Activated T-cell treated with anti-CD3 and anti-CD28 coated beads, Interleukin-2, amount 50 U/mL, for 72 hours (primary cell): ENCODE results near the gene TMCC2. TPM values are rescaled to one million over a fixed set of nuclear protein-coding genes. Genes with fewer than 3 reads are reported as not detected.

ENCODE experiments used
- ATAC-seq, 2 donors: fragments of 150-1000 bp; cut with Tn5 transposase; replicated peaks in 1 of 2; 2 replicates each; pipeline ENCODE4 v1.10.0; 2021; ENCODE audit warnings: moderate library complexity in 2 of 2, mild to moderate bottlenecking in 1 of 2
- DNase-seq, 2 donors: peaks; one replicate each; pipeline ENCODE4 v3.0.0; 2021 to 2022; ENCODE audit warnings: mixed read lengths in 1 of 2
- H3K27ac Mint-ChIP-seq: one replicate; pipeline ENCODE4 v1.8.0; 2022; ENCODE audit warnings: mild to moderate bottlenecking, moderate library complexity, mixed read lengths
- H3K27me3 Mint-ChIP-seq: one replicate; pipeline ENCODE4 v1.8.0; 2022; ENCODE audit warnings: low read depth, mixed read lengths
- H3K36me3 Mint-ChIP-seq, 2 donors: one replicate each; pipeline ENCODE4 v1.8.0; 2022; ENCODE audit warnings: mixed read lengths in 2 of 2, mild to moderate bottlenecking in 1 of 2; ENCODE audit not compliant: insufficient read depth in 2 of 2
- H3K4me1 Mint-ChIP-seq: one replicate; pipeline ENCODE4 v1.8.0; 2022; ENCODE audit warnings: low read depth, mixed read lengths
- H3K4me3 Mint-ChIP-seq, 2 donors: one replicate each; pipeline ENCODE4 v1.8.0; 2022; ENCODE audit warnings: mild to moderate bottlenecking in 2 of 2, mixed read lengths in 2 of 2, moderate library complexity in 2 of 2
- H3K9me3 Mint-ChIP-seq, 2 donors: one replicate each; pipeline ENCODE4 v1.8.0; 2022; ENCODE audit warnings: mixed read lengths in 2 of 2
- total RNA-seq, 2 donors: library from RNA; stranded (reverse); gene quantifications; one replicate each; pipeline ENCODE4 v1.2.3, GENCODE V29; 2022

TMCC2 gene
- total RNA-seq, 2 donors from 2014 or later: 4.5 to 5.8 TPM

DNA sequence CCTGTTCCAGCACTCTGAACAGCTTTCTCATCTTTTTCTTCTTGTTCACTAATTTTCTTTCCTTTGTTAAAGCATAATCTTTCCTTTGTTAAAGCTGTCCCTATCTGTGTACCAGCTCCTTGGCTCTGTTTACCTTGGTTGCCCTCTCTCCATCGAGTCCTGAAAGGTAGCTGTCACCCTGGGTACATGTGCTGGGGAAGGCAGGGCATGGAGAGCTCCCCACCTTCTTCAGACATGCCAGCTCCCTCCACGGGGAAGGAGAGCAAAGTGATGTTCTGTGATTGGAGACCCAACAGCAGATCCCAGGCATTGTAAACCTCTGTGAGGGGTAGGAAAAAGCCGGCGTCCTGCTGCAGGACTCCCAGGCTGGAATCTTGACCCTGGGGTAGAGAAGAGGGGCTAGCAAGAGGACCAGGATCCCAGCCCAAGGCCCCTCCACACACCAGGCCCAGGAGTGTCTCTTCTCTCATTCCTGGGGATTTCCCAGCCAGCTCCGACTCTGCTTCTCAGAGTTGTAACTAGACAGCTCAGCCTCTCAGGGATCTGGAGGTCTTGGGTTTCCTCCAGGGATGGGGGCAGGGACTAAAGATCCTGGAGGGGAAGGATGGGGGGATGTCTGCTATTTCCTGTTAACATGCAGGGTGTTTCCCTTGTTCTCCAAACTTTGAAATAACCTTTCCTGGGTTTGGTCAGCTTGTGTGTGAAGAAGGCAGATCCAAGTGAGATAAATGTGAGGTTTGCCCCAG lies 34.4 kb downstream of the TMCC2 start:
- Mint-ChIP-seq H3K27ac (no peak overlapping the region), H3K27me3 (peaks cover 5% of the 10 kb centered on the region), H3K9me3 (no peaks in the 10 kb centered on the region), H3K36me3 (no peaks in the 10 kb centered on the region), H3K4me3 (peak overlapping the region in 1 of 2 donors; percentile 24), H3K4me1 (peaks cover 26% of the 10 kb centered on the region)
- ATAC-seq (peak in 1 of 2 donors; percentile 35), DNase-seq (no peak)

- H3K4me1 Mint-ChIP-seq: peaks cover 26% of the 10 kb centered on the region
- H3K4me3 Mint-ChIP-seq: peak overlapping the region in 1 of 2 donors; percentile 24
- no peak overlapping the region for H3K27ac Mint-ChIP-seq
Observed at GRCh38 chr1:205262731-205263171, 35.0 kb downstream of the TMCC2 start.

DNA sequence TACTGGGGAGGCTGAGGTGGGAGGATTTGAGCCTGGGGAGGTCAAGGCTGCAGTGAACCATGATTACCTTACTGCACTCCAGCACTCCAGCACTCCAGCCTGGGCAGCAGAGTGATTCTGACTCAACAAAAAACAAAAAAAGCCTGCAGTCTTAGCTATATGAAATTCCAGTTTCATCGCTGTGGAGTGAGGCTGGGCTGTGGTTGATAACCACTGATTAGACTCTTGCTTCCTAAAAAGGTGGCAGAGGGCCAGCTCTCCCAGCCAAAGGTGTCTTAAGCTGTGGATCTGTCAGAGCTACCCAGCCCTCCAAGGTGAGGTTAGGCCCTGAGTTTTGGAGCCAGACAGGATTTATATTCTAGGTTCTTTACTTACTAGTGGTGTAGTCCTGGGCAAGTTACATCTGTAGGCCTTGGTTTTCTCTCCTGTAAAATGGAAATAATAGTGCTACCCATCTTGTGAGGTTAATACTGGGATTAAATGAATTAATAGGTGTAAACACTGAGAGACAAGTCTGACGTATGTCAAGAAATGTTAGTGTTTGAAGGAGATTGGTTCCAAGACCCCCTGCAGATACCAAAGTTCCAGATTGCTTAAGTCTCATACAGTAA lies 35.9 kb downstream of the TMCC2 start:
- H3K27ac Mint-ChIP-seq: no peak overlapping the region
- peaks cover 5% of the 10 kb centered on the region for H3K27me3 Mint-ChIP-seq
- ATAC-seq: no peak
- H3K36me3 Mint-ChIP-seq: no peaks in the 10 kb centered on the region
- peaks cover 26% of the 10 kb centered on the region for H3K4me1 Mint-ChIP-seq
- no peak for DNase-seq
- no peaks in the 10 kb centered on the region for H3K9me3 Mint-ChIP-seq
- no peak overlapping the region for H3K4me3 Mint-ChIP-seq

More at GRCh38 chr1:205262731-205263171, 35.0 kb downstream of the TMCC2 start:
- H3K27me3 Mint-ChIP-seq: peaks cover 5% of the 10 kb centered on the region
- no peaks in the 10 kb centered on the region for H3K9me3 Mint-ChIP-seq
- DNase-seq (no peak), ATAC-seq (no peak)
- H3K36me3 Mint-ChIP-seq: no peaks in the 10 kb centered on the region

- Mint-ChIP-seq H3K4me3 (no peak overlapping the region), H3K4me1 (peaks cover 21% of the 10 kb centered on the region), H3K27ac (no peak overlapping the region), H3K9me3 (no peaks in the 10 kb centered on the region), H3K27me3 (peaks cover 4% of the 10 kb centered on the region), H3K36me3 (no peaks in the 10 kb centered on the region)
- ATAC-seq (no peak), DNase-seq (no peak)
Observed at GRCh38 chr1:205266611-205267305, 39.0 kb downstream of the TMCC2 start.

- Mint-ChIP-seq H3K9me3 (no peaks in the 10 kb centered on the region), H3K36me3 (no peaks in the 10 kb centered on the region), H3K4me3 (no peak overlapping the region), H3K4me1 (peaks cover 14% of the 10 kb centered on the region), H3K27ac (no peak overlapping the region), H3K27me3 (no peaks in the 10 kb centered on the region)
- DNase-seq (no peak), ATAC-seq (no peak)
Observed at GRCh38 chr1:205267306-205267902, 39.7 kb downstream of the TMCC2 start.

- H3K4me3 Mint-ChIP-seq: no peak overlapping the region
- no peaks in the 10 kb centered on the region for H3K9me3 Mint-ChIP-seq
- no peaks in the 10 kb centered on the region for H3K36me3 Mint-ChIP-seq
- H3K27ac Mint-ChIP-seq: no peak overlapping the region
- no peaks in the 10 kb centered on the region for H3K27me3 Mint-ChIP-seq
- ATAC-seq (no peak), DNase-seq (no peak)
- H3K4me1 Mint-ChIP-seq: peaks cover 13% of the 10 kb centered on the region
Observed at GRCh38 chr1:205268846-205269680, 41.3 kb downstream of the TMCC2 start.

GRCh38 chr1:205269711-205270110 lies 42.0 kb downstream of the TMCC2 start:
- Mint-ChIP-seq H3K4me1 (peaks cover 16% of the 10 kb centered on the region), H3K36me3 (no peaks in the 10 kb centered on the region), H3K4me3 (no peak overlapping the region), H3K9me3 (no peaks in the 10 kb centered on the region), H3K27ac (no peak overlapping the region), H3K27me3 (no peaks in the 10 kb centered on the region)
- no peak for DNase-seq
- no peak for ATAC-seq

GRCh38 chr1:205270271-205270670 lies 42.5 kb downstream of the TMCC2 start:
- Mint-ChIP-seq H3K27ac (no peak overlapping the region), H3K4me3 (no peak overlapping the region), H3K4me1 (peaks cover 21% of the 10 kb centered on the region), H3K36me3 (no peaks in the 10 kb centered on the region), H3K9me3 (no peaks in the 10 kb centered on the region), H3K27me3 (no peaks in the 10 kb centered on the region)
- no peak for ATAC-seq
- no peak for DNase-seq

DNA sequence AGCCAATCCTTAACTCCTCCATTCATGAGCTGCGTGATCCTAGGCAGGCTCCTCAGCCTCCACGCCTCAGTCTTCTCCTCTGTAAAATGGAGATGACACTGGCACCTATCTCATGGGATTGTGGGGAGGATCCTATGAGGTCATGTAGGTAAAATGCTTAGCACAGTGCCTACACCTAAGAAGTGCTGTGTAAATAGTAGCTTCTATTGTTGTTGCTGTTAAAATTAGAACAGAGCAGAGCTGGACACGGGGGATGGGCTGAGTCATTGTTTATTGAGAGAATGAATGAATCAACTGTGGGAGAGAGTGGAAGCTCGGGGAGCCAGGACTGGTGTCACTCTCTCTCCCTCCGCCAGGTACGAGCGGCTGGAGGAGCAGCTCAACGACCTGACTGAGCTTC lies 43.0 kb downstream of the TMCC2 start:
- peaks cover 25% of the 10 kb centered on the region for H3K4me1 Mint-ChIP-seq
- ATAC-seq: no peak
- H3K4me3 Mint-ChIP-seq: no peak overlapping the region
- DNase-seq: no peak
- H3K36me3 Mint-ChIP-seq: no peaks in the 10 kb centered on the region
- H3K9me3 Mint-ChIP-seq: no peaks in the 10 kb centered on the region
- H3K27me3 Mint-ChIP-seq: no peaks in the 10 kb centered on the region
- H3K27ac Mint-ChIP-seq: no peak overlapping the region

- DNase-seq: no peak
- H3K27me3 Mint-ChIP-seq: no peaks in the 10 kb centered on the region
Observed at GRCh38 chr1:205271277-205271676, 43.5 kb downstream of the TMCC2 start.

GRCh38 chr1:205271745-205272144 lies 44.0 kb downstream of the TMCC2 start:
- Mint-ChIP-seq H3K4me3 (no peak overlapping the region), H3K36me3 (no peaks in the 10 kb centered on the region), H3K27ac (no peak overlapping the region), H3K9me3 (no peaks in the 10 kb centered on the region), H3K27me3 (no peaks in the 10 kb centered on the region), H3K4me1 (peaks cover 30% of the 10 kb centered on the region)
- ATAC-seq (no peak), DNase-seq (no peak)

More at GRCh38 chr1:205271277-205271676, 43.5 kb downstream of the TMCC2 start:
- no peaks in the 10 kb centered on the region for H3K36me3 Mint-ChIP-seq
- H3K4me3 Mint-ChIP-seq: no peak overlapping the region
- no peak for ATAC-seq
- peaks cover 27% of the 10 kb centered on the region for H3K4me1 Mint-ChIP-seq
- no peak overlapping the region for H3K27ac Mint-ChIP-seq
- no peaks in the 10 kb centered on the region for H3K9me3 Mint-ChIP-seq

- Mint-ChIP-seq H3K27ac (no peak overlapping the region), H3K4me1 (peaks cover 30% of the 10 kb centered on the region), H3K36me3 (no peaks in the 10 kb centered on the region), H3K27me3 (no peaks in the 10 kb centered on the region), H3K9me3 (no peaks in the 10 kb centered on the region), H3K4me3 (no peak overlapping the region)
- ATAC-seq: no peak
- no peak for DNase-seq
Observed at GRCh38 chr1:205272536-205272935, 44.8 kb downstream of the TMCC2 start.
